Measurements from ENCODE around the gene P2RY4.

The P2RY4 gene

DNA sequence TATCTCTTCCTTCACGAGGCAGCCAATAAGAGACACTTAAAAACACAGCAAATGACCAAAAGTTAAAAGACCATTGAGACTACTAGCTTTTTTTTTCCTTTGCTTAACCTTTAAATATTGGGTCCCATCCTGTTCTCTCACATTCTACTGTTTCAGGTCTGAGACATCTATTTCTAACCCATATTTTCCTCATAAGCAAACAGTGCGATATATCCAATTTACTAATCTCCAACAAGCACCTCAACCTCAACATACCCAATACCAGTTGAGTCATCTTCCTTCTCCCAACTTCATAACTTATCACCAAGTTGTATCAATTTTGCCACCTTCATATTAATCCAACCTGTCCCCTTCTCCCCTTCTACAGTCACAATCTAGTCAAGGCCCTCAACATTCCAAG lies 18.5 kb downstream of the P2RY4 start (continued):
- TF ChIP-seq, protein P1, sequence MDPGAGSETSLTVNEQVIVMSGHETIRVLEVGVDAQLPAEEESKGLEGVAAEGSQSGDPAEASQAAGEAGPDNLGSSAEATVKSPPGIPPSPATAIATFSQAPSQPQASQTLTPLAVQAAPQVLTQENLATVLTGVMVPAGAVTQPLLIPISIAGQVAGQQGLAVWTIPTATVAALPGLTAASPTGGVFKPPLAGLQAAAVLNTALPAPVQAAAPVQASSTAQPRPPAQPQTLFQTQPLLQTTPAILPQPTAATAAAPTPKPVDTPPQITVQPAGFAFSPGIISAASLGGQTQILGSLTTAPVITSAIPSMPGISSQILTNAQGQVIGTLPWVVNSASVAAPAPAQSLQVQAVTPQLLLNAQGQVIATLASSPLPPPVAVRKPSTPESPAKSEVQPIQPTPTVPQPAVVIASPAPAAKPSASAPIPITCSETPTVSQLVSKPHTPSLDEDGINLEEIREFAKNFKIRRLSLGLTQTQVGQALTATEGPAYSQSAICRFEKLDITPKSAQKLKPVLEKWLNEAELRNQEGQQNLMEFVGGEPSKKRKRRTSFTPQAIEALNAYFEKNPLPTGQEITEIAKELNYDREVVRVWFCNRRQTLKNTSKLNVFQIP (CRISPR knock-in tag; IDR thresholded peaks at IDR 0.05; ENCODE audit: borderline replicate concordance, low read depth), result no peak
- no peak for TF ChIP-seq ZFP30 (CRISPR knock-in tag; IDR thresholded peaks at IDR 0.05)
- TF ChIP-seq ISL1 (CRISPR knock-in tag; IDR thresholded peaks at IDR 0.05), result no peak

DNA sequence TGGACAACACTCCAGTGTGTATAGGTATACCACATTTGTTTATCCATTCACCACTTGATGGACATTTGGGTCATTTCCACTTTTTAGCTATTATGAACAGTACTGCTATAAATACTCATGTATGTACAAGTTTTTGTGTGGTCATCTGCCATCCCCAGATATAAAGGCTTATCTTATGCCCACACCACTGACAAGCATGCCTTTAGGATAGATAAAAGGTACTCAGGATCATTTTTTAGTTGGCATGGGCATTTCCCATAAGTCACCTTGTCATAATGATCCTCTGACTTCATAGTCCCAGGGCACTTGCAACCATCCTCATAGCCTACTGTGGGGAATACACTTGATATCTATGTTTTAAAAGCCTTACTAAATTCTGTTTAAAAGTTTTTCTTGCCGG lies 19.3 kb downstream of the P2RY4 start:
- ATAC-seq, result no peak
- no peak for TF ChIP-seq TSHZ2 (CRISPR knock-in tag; IDR thresholded peaks at IDR 0.05)
- TF ChIP-seq ZNF70 (CRISPR knock-in tag; IDR thresholded peaks at IDR 0.05), result no peak
- no peak for TF ChIP-seq RARB (CRISPR knock-in tag; IDR thresholded peaks at IDR 0.05)
- TF ChIP-seq PATZ1 (CRISPR knock-in tag; IDR thresholded peaks at IDR 0.05; ENCODE audit: borderline replicate concordance), result no peak
- TF ChIP-seq ZC3H10 (CRISPR knock-in tag; IDR thresholded peaks at IDR 0.05), result no peak
- TF ChIP-seq BACH2 (CRISPR knock-in tag; IDR thresholded peaks at IDR 0.05; ENCODE audit: borderline replicate concordance), result no peak
- TF ChIP-seq ISL1 (CRISPR knock-in tag; IDR thresholded peaks at IDR 0.05), result no peak
- TF ChIP-seq ZFP30 (CRISPR knock-in tag; IDR thresholded peaks at IDR 0.05), result no peak
- no peak for TF ChIP-seq ZNF8 (CRISPR knock-in tag; IDR thresholded peaks at IDR 0.05)
- no peak for TF ChIP-seq CSDC2 (CRISPR knock-in tag; IDR thresholded peaks at IDR 0.05)
- TF ChIP-seq, protein P1 (CRISPR knock-in tag; IDR thresholded peaks at IDR 0.05; ENCODE audit: borderline replicate concordance, low read depth), result no peak
- no peak for TF ChIP-seq CREB5 (CRISPR knock-in tag; IDR thresholded peaks at IDR 0.05; ENCODE audit: low read depth)

GRCh38 chrX:70234355-70234754 lies 25.6 kb downstream of the P2RY4 start, which contains the start of gene AWAT1:
TSS of gene AWAT1 (plus strand) at chrX:70234655. CDS start at chrX:70234696, 41 bp downstream.
- TF ChIP-seq ZNF8 (CRISPR knock-in tag; IDR thresholded peaks at IDR 0.05) (no peak), ZC3H10 (CRISPR knock-in tag; IDR thresholded peaks at IDR 0.05) (no peak), TCF4 (CRISPR knock-in tag; IDR thresholded peaks at IDR 0.05; ENCODE audit: borderline replicate concordance) (no peak), ARNTL (CRISPR knock-in tag; IDR thresholded peaks at IDR 0.05; ENCODE audit: borderline replicate concordance, low read depth) (no peak), TSHZ2 (CRISPR knock-in tag; IDR thresholded peaks at IDR 0.05) (no peak)
- ATAC-seq, result no peak

DNA sequence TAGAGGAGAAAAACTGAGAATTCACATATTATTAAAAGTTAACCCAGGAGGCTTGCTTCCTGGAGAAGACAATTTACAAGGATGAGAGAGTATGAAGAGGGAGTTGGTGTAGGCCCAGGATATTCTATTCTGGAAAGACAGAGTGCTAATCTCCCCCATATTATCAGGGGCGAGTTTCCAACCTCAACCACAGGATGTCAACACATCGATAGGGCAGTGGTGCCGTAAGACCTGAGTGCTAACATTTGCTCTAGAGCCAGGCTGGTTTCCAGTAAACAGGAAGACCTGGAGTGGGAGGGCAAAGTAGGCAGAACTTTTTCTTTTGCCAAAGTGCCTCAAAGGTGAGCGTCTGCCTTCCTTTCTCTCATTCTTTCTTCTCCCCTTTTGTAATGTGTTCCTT lies 28.3 kb downstream of the P2RY4 start:
- no peak for ATAC-seq
- TF ChIP-seq ZNF8 (CRISPR knock-in tag; IDR thresholded peaks at IDR 0.05), result no peak
- TF ChIP-seq, protein P1 (CRISPR knock-in tag; IDR thresholded peaks at IDR 0.05; ENCODE audit: borderline replicate concordance, low read depth), result no peak
- no peak for TF ChIP-seq PPARA (CRISPR knock-in tag; IDR thresholded peaks at IDR 0.05; ENCODE audit: borderline replicate concordance)
- TF ChIP-seq CSRNP3 (CRISPR knock-in tag; IDR thresholded peaks at IDR 0.05), result no peak
- no peak for TF ChIP-seq PATZ1 (CRISPR knock-in tag; IDR thresholded peaks at IDR 0.05; ENCODE audit: borderline replicate concordance)

Measured in SK-N-SH treated with all-trans-retinoic acid at 6 μM for 48 hours (cell line).